C4-2B (cell line): ENCODE results near the gene PPIL6.

Experiments
- CTCF ChIP-seq: fragments of 450-650 bp; conservative IDR thresholded peaks from 2 replicates; pipeline ENCODE4 v1.5.1; 2017; ENCODE audit warnings: mild to moderate bottlenecking
- ZFX ChIP-seq: fragments of 450-650 bp; IDR thresholded peaks from 2 replicates; pipeline ENCODE4 v1.6.1; 2017

- TF ChIP-seq CTCF: no peak
- no peak for TF ChIP-seq ZFX
These were observed 84.2 kb downstream of the PPIL6 start for GRCh38 chr6:109356237-109356636.
